HG03575 (cell line): ENCODE measurements around the gene TPI1.

ENCODE experiments used
- ATAC-seq: cut with Tn5 transposase; IDR thresholded peaks from one replicate; pipeline ENCODE4 v1.9.1; 2021; ENCODE audit not compliant: unreplicated experiment, insufficient number of reproducible peaks, low FRiP score; ENCODE audit errors: extremely low read depth

TPI1 gene

DNA sequence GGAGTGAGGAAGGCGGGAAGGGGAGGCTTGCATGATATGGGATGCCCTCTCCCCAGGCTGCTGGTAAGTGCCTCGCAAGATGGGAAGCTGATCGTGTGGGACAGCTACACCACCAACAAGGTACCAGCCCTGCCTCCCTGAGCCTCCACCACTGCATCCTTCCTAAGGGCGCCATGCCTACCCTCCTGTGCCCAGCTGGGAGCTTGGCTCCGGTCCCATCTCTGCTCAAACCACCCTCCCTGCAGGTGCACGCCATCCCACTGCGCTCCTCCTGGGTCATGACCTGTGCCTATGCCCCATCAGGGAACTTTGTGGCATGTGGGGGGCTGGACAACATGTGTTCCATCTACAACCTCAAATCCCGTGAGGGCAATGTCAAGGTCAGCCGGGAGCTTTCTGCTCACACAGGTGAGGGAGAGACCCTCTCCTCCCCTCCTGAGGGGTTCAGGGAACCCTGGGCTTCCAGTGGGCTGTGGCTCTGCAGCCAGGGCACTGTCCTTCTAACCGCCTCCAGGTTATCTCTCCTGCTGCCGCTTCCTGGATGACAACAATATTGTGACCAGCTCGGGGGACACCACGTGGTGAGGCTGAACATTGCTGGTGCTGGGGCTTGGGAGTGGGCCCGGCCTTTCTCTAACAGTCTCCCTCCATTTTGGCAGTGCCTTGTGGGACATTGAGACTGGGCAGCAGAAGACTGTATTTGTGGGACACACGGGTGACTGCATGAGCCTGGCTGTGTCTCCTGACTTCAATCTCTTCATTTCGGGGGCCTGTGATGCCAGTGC lies 24.0 kb upstream of the TPI1 start:
- no peak for ATAC-seq

DNA sequence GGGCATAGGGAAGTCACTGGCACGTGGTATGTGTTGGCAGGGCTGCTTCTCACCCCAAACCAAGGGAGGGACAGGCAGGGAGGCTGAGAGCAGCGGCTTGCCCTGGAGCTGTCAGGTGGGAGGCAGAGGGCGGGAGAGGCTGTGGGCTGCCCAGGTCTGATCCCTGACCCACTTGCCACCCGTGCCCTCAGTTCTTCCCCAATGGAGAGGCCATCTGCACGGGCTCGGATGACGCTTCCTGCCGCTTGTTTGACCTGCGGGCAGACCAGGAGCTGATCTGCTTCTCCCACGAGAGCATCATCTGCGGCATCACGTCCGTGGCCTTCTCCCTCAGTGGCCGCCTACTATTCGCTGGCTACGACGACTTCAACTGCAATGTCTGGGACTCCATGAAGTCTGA lies 21.9 kb upstream of the TPI1 start:
- ATAC-seq = no peak

DNA sequence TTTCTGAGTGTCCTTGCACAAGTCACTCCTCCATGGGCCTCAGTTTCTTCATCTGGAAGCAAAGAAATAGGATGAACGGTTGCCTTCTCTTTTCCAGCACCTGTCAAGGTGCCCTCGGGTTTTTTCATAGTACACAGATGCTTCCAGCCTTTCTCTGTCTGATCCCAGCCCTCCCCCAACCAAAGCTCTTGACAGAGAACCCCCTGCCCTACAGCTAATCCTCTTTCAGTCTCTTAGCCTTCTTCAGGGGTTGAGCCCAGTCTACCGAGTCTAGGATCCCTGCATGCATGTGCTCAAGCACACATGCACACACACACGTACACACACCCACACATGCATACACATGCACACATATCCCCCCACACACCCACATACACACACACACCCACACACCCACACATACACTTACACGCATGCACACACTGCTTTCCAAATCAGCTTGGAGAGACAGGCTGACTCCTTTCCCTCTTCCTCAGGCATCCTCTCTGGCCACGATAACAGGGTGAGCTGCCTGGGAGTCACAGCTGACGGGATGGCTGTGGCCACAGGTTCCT lies 20.9 kb upstream of the TPI1 start:
- ATAC-seq = no peak

DNA sequence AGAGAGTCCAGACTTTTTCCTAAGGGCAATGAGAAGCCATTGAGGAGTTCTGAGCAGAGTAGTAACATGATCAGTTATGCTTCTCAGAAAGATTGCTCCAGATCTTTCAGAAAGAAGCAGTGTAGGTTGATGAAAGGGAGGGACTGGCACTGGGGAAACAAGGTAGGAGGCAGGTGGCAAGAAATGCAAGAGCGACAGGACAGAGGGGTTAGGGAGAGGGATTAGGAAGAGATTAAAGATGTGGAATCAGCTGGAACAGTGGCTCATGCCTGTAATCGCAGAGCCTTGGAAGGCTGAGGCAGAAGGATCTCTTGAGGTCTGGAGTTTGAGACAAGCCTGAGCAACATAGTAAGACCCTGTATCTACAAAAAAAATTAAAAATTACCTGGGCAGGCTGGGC lies 19.7 kb upstream of the TPI1 start:
- ATAC-seq = no peak

DNA sequence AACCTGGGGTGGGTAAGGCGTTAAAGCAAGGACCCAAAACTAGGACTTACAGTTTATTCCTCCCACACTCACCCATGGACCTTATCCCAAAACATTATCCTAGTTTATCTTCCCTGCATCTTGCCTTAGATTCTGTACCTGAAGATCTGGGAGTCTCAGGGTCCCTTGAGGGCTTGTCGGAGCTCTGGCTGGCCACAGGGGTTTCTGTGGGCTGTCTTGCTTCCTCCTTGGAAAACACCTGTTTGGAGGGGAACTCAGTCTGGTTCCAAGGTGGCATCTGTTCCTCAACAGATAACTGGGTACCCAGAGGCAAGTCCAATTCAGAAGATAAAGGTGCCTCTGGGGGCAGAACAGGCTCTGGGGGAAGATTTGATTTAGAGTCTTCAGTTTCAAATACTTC lies 17.9 kb upstream of the TPI1 start:
- no peak for ATAC-seq

DNA sequence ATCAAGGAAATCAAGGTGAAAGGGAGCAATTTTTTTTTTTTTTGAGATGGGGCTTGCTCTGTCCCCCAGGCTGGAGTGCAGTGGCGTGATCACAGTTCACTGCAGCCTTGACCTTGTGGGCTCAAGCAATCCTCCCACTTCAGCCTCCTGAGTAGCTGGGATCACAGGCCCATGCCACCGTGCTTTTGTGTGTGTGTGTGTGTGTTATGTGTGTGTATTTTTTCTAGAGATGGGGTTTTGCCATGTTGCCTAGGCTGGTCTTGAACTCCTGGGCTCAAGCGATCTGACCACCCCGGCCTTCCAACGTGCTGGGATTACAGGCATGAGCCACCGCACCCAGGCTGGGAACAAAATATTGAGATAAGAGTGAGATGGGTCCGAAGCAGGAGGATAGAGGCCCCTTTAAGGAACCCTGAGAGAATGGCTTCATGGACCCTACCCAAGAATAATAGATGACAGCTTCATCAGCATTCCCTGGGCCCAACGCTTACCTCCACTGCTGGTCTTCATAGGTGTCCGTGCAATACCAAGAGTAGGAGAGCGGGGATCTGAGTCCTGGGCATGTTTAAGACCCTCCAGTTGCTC lies 17.3 kb upstream of the TPI1 start:
- no peak for ATAC-seq

DNA sequence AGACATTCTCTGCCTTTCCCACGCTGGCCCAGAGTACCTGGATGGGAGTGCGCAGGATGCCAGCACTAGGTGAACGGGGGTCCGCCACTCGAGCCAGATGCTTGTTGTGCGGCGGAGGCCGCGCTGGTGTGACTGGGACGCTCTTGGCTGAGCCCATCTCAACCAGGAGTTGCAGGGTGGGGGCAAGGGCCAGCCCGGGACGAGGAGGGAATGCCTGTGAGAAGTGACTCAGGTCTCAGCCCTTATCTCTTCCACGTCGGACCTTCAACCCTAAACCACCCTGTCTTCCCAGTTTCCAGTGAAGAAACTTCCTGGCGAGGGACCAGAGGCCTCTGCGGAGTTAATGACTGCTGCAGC lies 16.6 kb upstream of the TPI1 start:
- ATAC-seq = no peak

DNA sequence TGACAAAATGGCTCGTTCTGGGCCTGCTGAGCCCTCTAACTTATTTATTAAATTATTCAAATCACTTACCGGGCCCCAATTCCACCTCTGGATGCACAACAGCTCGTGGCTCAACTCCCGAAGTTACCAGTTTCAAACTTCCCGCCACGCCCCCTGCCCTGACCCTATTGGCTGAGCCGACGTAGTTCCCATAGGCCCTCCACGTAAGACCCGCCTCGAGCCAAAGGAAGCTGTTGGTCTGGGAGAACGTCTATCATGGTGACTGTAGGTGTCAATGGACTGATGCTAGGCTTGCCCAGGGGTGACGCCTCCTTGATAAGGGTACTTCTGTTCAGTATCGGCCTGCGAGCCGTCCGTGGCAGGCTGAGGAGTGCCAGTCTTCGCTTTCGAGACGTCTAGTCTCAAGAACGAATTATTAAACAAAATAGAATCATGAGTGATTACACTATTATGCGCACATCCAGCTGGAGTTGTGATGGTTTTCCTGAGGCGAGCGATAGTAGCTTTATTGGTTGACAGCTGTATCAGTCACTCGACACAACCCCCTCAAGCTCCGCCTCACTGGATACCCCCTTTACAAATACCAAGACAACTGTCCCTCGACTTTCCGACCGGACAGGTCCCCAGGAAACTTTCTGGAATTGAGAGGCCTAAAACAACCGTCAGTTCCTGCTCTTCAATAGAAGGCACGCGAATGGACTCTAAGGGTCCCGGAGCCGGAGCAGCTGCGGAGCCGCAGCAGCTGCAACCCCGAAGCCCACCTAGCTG lies 16.0 kb upstream of the TPI1 start, which contains the start of gene CDCA3:
Gene CDCA3, minus strand, starts transcription at position 134 of the 768 bp plus-strand sequence. CDS start 334 bp downstream, outside the sequence.
- ATAC-seq = peak; percentile 26

DNA sequence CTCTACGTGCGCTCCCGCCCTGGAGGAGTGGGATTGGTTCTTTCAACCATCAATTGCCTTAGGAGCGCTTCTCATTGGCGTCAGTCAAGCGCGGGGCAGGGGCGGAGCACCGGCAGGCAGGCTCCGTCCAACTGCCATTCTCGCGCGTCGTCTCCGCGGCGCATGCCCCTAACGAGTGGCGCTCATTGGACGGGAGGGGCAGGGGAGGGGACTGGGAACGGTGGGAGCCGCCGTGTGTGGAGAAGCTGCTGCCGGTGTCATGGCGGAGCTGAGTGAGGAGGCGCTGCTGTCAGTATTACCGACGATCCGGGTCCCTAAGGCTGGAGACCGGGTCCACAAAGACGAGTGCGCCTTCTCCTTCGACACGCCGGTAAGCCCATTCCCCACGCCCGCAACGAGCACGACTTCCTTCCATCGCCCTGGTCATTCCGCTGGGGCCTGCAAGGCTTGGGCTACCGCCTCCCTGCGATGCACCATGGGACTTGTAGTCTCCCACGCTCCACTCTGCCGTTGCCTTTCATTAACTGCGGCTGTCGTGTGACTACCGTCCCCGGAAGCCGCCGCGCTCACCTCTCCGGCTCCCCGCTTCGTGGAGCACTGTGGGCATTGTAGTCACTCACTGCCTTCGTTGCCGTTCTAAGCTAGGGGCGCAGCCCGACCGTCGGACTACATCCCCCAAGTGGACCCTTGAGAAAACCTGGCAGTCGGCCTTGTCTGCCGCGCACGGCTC lies 15.2 kb upstream of the TPI1 start, which contains the start of gene USP5:
Gene USP5, plus strand, starts transcription at position 230 of the 730 bp plus-strand sequence. Its CDS starts 30 bp downstream, at position 260.
- ATAC-seq = peak; percentile 52

DNA sequence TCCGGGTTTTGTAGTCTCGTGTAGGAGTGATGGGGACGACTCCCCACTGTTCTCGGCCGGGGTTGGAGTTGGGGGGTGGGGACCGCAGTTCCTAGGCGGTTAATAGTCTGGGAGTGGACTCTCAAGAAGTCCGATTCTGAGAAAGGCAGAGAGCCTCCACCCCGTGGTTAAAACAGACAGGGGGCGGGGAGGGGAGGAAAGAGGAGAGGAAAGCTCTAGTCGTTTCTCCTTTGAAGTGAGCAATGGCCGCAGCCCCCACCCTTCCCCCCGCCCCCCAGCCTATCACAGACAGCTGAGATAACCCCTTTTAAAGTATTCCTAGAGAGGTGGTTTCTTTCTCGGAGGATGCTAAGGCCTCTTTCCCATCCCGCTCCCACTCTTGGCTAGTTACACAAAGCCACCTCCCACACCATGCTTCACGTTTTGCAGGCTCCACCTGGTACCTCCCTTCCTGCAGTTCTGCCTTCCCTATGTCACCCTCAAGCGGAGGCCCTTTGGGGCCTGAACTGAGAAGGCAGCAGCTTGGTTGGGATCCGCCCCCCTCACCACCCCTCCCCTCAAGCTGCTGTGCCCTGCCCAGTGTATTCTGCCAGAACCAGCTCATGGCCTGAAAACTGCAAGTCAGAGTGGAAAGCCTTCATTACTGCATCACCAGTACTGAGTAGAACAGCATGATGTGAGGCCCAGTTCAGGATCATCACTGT lies 14.5 kb upstream of the TPI1 start:
- ATAC-seq = no peak

DNA sequence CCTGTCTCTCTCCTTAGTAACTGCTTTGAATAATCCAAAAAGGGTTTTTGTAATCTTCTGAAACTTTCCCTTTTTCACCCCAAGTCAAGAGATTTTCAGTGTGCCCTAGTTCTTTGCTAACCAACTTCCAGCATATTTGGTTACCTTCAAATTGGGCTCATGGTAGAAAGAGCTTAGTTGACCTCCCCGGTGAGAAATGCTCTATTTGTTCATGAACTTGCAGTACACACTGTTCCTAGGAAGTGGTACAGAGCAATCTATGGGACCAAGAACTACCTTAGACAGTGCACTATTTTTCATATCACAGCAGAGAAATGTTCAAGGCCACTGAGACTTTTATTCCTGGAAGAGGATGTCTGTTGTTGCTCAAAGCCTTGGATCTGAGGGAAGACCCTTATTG lies 13.7 kb upstream of the TPI1 start:
- no peak for ATAC-seq

DNA sequence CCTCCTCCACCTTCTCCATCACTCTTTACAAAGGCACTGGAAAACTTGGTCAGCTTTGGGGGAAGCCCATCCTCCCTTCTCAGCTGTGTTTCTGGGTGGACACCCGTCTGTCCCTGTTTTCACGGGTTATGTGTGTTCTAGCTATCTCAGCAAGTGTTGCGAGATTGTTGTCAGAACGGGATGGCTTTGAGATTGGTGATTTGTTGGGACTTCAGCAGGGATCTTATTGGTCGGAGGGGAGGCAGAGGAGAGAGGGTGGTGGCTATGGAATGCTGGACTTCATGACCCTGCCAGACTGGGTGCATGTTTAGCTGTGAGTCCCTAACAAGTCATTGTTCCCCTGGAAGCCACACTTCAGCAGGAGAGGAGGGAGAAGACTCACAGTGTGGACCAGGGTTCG lies 13.3 kb upstream of the TPI1 start:
- ATAC-seq = no peak

DNA sequence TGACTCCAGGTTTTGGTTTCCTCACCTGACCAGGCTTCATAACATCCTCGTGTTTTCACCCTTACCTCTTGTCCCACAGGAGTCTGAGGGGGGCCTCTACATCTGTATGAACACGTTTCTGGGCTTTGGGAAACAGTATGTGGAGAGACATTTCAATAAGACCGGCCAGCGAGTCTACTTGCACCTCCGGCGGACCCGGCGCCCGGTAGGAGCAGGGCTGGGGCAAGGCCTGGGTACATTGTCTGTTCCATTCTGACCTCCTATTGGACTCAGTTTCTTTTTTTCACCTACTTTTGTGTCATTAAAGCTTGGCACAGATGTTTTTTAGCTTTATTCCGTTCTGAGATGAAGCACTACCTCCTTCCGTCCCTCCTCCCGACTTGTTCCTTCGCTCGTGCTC lies 12.0 kb upstream of the TPI1 start:
- no peak for ATAC-seq

DNA sequence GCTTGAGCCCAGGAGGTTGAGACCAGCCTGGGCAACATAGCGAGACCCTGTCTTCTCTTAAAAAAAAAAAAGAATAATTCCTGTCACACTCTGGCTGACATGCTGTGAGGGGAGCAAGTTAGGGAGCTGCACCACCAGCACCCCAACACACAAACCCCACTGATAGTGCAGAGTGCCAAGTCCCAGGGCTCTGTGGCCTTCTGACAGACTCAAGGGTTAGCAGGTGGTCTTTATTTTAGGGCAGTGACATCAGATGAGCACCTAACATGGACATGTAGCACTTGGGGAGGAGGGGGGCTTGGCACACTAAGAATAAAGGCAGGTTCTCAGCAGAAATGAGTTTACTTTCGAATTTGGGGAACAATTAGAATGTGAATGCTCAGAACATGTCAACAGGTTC lies 8.5 kb upstream of the TPI1 start:
- no peak for ATAC-seq

DNA sequence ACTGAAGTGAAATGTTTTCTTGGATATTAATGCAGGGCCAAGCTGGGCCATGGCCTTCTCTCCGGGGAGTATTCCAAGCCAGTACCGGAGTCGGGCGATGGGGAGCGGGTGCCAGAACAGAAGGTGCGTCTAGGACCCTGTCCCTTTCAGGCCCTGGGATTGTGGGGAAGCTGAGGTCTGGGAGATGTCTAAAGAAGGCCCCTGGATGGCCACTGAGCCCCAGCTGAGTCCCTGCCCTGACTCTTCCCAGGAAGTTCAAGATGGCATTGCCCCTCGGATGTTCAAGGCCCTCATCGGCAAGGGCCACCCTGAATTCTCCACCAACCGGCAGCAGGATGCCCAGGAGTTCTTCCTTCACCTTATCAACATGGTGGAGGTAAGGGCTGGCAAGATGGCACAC lies 7.2 kb upstream of the TPI1 start:
- no peak for ATAC-seq

DNA sequence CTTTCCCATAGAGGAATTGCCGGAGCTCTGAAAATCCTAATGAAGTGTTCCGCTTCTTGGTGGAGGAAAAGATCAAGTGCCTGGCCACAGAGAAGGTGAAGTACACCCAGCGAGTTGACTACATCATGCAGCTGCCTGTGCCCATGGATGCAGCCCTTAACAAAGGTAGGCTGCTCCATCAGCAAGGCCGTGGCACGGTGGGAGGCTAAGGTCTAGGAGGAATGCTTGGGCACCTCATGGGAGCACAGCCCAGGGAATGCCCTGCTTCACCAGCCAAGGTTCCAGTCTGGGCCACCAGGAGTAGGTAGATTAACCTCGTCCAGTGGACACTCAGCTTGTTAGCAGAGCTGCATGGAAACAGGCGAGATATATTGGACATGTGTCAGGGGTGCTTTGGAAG lies 6.4 kb upstream of the TPI1 start:
- ATAC-seq = no peak

DNA sequence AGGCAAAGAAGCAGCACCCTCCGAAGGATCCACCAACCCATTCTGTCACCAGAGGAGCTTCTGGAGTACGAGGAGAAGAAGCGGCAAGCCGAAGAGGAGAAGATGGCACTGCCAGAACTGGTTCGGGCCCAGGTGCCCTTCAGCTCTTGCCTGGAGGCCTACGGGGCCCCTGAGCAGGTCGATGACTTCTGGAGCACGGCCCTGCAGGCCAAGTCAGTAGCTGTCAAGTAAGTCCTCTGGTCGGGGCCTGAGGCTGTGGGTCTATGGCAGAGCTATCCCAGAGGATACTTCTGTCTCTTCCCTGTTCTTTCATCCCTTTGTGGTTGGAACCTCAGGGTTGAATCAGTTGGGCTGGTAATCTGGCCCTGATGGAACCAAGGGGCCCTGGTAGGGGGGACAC lies 5.9 kb upstream of the TPI1 start:
- ATAC-seq = no peak

DNA sequence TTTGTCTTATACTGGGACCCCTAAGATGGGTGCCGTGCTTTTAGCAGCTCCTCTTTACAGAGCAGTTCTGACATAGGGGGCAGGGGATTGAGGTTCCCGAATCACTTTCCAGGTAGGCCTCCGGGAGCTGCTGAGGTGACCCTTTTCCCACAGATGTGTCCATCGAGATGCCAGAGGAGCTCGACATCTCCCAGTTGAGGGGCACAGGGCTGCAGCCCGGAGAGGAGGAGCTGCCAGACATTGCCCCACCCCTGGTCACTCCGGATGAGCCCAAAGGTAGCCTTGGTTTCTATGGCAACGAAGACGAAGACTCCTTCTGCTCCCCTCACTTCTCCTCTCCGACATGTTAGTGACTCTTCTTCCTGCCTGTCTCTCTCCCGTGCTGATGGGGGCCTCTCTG lies 4.3 kb upstream of the TPI1 start:
- no peak for ATAC-seq
